Activated T-cell treated with anti-CD3 and anti-CD28 coated beads, Interleukin-2, amount 50 U/mL, for 48 hours (primary cell): ENCODE results near the gene THOC5.

Source experiments
- DNase-seq, 2 experiments: peaks; one replicate each; pipeline ENCODE4 v3.0.0-alpha.2; 2020

Gene THOC5

GRCh38 chr22:29470159-29470855 lies 83.2 kb downstream of the THOC5 start:
- DNase-seq, result peak; percentile 90 to 91

DNA sequence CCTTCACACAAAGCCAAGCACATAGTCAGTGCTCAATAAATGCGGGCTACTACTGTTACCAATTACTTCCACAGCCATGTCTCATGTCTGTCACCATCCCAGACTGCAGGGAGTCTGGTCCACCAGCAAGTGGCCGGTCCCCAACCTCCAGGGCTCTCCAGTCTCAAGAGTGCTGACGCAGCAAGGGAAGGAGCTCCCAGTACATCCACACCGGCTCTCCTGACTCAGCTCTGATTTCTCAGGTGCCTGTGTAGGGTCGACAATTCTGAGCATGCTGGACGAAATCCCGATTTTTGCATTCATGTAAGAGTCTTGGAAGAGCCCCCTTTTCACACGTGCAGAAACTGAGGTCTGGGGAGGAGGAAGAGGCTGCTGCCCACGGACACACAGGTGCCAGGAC lies 83.8 kb downstream of the THOC5 start:
- no peak for DNase-seq

- DNase-seq, result no peak
Measured at GRCh38 chr22:29464581-29464980, 89.0 kb downstream of the THOC5 start.

- no peak for DNase-seq
Measured at GRCh38 chr22:29463629-29464028, 89.9 kb downstream of the THOC5 start.

GRCh38 chr22:29461263-29461662 lies 92.3 kb downstream of the THOC5 start:
- no peak for DNase-seq

DNA sequence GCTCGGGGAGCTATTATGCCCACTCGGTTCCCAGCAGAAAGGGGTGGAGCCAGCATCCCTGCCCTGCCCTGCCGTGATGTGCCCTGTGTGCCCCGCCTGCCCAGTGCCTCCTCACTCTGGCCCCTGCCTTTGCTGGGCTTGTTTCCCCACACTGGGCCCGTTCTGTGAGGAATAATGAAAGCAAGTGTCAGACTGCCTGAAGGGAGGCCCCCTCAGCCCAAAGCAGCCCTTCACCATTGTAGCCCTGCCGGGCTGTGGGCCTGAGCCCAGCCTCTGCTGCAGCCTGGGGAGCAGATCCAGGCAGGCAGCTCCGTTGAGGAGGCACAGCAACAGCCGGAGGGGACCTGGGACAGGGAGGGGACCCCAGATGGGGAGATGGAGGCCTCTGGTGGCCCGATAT lies 93.8 kb downstream of the THOC5 start:
- DNase-seq, result no peak

DNA sequence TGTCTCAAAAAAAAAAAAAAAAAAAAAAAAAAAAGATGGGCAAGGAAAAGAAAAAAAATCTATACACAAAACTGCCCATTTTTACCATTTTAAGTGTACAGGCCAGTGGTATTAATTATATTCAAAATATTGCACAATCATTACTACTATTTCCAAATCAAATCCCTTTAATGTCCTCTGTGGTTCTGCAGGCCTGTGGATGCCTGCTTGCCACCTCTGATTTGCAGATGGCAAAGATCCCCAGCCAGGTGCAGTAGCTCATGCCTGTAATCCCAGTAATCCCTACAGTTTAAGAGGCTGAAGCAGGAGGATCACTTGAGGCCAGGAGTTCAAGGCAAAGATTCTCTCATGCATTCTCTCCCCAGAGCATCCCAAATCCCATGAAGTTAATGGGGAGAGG lies 95.0 kb downstream of the THOC5 start:
- no peak for DNase-seq

- no peak for DNase-seq
Measured at GRCh38 chr22:29457730-29458129, 95.8 kb downstream of the THOC5 start.

DNA sequence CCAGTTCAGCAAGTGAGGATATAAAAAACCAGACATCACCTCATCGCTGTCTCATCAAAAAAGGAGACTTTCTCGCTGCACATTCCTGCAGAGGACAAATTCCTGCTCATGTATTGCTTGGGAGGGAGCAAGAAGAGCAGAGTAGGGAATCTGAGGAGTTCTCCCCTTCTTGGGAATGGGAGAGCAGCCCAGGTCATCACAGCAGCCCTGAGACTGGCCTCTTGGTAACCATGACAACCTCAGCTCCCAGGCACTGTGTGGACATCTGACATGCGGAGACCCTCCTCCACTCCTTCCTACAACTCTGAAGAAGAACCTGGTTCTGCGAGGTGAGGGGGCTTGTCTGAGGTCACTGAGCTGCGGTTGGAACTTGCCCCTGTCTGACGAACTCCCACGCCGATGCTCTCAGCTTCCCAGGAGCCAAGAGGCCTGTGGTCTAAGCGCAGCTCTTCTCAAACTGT lies 97.3 kb downstream of the THOC5 start:
- DNase-seq, result no peak
